ENCODE data around the gene GRIA1.
A peak's percentile ranks its signal among the peaks of the same experiment; 100 is the strongest.

GRIA1 gene

GRCh38 chr5:153490118-153491037 lies at the start of gene GRIA1:
Gene GRIA1 (plus strand): TSS chr5:153490670.
- no peak for DNase-seq

DNA sequence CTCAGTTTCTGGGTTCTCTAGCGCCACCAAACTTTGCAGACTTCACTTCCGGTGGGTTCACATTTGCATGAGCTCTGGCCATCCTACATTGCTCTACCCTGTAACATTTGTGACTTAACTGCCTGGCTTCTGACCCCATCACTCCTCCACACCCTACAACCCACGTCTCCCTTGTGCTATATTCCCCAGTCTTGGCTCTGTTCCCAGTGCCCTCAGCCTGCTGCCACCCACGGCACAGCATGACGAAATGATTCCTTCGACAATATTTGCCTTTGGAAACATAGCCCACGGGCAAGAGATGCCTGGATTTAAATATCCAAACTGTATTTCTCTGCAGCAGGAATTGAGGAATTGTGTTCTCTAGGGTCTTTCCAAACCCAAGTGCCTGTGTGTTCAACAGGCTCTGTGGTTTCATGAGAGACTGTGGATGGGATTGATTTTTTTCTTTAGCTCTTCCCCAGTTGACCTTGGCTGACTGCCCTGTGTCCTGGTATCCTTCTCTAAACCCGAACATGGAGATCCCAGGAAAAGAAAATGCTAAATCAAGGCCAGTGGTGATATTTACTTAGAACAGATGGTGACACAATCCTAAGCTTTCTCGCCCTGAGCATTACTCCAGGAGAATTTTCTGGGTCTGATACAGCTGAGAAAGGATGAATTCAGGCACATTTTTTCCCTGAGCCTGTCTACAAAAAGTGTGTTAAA lies 44.4 kb upstream of the GRIA1 start:
- DNase-seq: peak; percentile 82

GRCh38 chr5:153447534-153447933 lies 42.9 kb upstream of the GRIA1 start:
- DNase-seq: no peak

DNA sequence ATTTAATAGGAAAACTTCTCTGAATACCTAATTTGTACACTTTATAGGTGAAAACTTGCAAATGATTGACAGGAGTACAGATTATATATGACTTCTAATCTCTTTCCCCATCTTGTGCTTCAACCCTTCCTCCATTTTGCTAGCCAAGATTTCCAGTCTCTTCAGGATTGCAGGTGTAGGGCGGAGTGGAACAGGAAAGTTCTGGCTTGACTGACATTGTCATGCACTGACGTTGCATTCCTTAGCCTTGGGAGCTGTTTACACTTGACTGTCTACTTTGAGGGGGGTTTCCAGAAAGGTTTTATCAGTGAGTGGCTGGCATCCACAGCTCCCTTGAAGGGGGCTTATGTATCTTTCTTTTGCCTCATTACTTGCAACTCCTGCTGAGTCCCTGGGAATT lies 34.1 kb upstream of the GRIA1 start:
- no peak for DNase-seq

GRCh38 chr5:153456993-153457392 lies 33.5 kb upstream of the GRIA1 start:
- no peak for DNase-seq

- no peak for DNase-seq
Observed at GRCh38 chr5:153458268-153458667, 32.2 kb upstream of the GRIA1 start.

- DNase-seq: peak; percentile 28
Observed at GRCh38 chr5:153459051-153459743, 31.3 kb upstream of the GRIA1 start.

GRCh38 chr5:153460421-153460820 lies 30.0 kb upstream of the GRIA1 start:
- DNase-seq: no peak

GRCh38 chr5:153461341-153461740 lies 29.1 kb upstream of the GRIA1 start:
- no peak for DNase-seq

GRCh38 chr5:153463806-153464205 lies 26.7 kb upstream of the GRIA1 start:
- no peak for DNase-seq

DNA sequence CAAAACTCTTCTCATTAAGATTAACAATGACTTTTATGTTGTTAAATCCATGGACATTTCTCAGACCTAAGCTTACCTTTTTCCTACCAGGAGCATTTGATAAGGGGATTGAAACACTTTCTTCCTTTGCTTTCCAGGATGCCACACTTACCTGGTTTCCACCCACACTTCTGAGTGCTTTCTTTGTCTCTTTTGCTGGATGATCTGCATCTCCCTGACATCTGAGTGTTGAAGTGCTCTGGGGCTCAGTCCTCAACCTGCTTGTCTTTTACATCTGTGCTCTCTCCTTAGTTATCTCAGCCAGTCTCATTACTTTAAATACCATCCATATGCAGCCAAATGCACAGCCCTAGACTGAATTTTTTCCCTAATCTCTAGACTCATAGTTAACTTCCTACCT lies 22.9 kb upstream of the GRIA1 start:
- no peak for DNase-seq

GRCh38 chr5:153469423-153469822 lies 21.0 kb upstream of the GRIA1 start:
- DNase-seq: no peak

GRCh38 chr5:153470736-153471135 lies 19.7 kb upstream of the GRIA1 start:
- DNase-seq: no peak

DNA sequence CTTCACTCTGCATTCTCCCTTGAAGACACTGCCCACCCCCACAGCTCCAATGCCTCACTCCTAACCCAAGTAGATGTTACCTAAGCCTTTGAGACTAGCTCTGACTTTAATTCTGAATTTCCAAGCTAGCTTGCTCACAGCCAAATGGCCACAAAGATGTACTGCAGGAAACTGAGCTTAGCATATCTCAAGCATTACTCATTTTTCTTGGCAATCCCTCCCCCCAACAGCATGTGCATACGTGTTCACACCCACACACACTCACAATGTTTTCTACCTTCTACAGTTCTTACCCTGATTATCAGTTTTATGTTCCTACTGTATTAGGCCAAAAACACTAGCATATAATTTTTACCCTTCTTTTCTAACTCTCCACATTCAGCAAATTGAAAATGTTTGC lies 13.7 kb upstream of the GRIA1 start:
- no peak for DNase-seq

DNA sequence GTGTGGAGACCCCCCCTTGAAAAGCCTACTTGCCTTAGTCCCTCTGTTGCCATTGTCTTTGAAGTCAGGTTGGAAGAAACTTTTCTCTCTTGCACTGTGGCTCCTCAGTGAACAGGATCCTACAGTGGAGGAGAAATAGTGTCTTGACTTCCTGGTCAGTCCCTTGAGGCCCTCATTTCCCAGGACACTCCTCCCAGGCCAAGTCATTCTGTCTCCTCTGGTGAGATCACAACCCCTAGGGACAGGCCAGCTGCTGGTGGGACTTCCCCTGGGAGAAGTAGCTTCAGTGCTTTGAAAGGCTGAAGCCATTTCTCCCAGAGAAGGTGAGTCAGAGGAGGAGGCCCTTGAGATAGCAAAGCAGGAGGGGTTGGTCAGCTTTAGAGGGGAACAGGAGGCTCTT lies 10.1 kb upstream of the GRIA1 start:
- DNase-seq: no peak

GRCh38 chr5:153483482-153483881 lies 7.0 kb upstream of the GRIA1 start:
- DNase-seq: no peak

GRCh38 chr5:153485641-153486040 lies 4.8 kb upstream of the GRIA1 start:
- DNase-seq: peak; percentile 20

DNA sequence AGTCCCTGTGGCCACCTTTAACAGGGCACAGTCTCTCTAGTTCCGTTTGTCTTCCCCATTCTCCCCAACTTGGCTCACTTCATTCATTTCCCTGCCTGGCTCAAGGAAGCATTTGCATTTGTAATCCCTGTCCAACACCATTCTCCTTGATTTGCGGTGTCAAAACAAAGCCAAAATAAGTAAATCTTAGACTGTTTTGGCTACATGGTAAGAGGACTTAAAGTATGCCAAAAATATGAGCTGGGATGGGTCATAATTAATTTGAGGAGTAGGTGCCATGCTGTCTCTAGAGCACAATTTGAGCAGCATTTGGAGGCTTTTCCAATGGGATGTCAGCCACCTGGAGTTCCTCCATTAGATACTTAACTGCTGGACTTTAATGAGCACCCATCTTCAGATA lies 3.7 kb upstream of the GRIA1 start:
- no peak for DNase-seq

DNA sequence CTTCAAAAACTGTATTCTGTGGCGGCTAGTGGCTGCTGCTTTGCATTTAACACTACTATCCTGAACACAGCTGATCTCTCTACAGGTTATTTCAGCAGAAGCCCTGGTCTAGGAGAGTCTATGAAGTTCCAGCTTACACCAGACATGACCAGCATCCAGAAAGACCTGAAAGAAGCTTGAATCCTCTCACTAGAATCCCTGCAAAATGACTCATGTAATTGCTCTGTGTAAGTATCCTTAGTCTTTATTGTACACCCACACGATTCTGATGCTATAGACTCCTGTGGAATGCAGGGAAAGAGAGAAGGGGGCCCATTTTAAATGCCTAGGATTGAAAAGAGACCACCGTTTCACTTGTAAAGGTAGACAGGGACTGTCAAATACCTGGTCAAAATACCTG lies 859 bp upstream of the GRIA1 start:
- DNase-seq: no peak

GRCh38 chr5:153491038-153491744 lies 721 bp downstream of the GRIA1 start:
- DNase-seq: no peak

DNA sequence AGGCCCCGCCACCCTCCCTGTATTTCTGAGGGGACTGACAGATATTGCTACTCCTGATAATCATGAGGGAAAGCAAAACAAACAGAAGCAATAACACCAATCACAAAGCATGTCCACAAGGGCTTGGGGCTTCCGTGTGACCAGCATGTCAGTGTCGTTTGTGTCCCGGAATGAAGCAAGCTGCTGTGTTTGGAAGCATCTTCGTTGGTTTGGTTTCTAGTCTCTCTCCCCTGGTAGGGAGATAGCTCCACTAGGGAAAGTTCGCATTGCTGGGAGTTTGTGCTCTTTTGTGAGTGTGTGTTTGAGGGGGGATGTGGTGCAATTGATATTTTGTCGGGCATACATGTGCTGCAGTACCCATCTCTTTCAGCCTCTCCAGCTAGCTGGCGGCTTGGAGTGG lies 1.4 kb downstream of the GRIA1 start:
- DNase-seq: no peak

GRCh38 chr5:153496835-153497234 lies 6.4 kb downstream of the GRIA1 start:
- DNase-seq: peak; percentile 23

GRCh38 chr5:153498516-153498915 lies 8.0 kb downstream of the GRIA1 start:
- no peak for DNase-seq

Data from NCI-H146 (cell line).